ENCODE measurements around the gene ZKSCAN8. TPM values are rescaled to one million over a fixed set of nuclear protein-coding genes. Genes with fewer than 3 reads are reported as not detected.

ZKSCAN8 gene
- total RNA-seq, 1 donor from 2014 or later: 26.4 TPM

DNA sequence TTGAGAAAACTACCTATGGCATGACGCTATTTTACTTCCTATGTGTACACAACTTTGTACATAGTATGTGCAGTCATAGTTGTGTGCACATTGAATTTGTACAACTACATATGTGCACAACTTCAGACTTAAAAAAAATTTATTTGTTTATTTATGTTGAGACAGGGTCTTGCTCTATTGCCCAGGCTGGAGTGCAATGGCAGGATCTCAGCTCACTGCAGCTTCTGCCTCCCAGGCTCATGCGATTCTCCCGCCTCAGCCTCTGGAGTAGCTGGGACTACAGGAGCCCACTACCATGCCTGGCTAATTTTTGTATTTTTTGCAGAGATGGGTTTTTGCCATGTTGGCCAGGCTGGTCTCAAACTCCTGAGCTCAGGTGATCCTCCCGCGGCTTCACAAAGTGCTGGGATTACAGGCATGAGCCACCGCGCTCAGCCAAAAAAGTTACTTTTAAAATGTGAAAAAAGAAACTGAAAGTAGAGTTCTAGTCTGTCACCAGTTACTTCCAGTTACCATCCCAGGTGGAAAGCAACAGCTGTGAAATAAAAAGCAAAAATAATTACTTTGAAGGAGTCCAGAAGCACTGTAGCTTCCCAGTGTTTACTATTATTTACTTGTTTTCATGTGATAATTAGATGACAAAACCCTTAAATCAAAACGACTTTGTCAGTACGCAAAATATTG is 1.7 kb upstream of the ZKSCAN8 start:
- DNase-seq (ENCODE audit: low read depth): no peak

DNA sequence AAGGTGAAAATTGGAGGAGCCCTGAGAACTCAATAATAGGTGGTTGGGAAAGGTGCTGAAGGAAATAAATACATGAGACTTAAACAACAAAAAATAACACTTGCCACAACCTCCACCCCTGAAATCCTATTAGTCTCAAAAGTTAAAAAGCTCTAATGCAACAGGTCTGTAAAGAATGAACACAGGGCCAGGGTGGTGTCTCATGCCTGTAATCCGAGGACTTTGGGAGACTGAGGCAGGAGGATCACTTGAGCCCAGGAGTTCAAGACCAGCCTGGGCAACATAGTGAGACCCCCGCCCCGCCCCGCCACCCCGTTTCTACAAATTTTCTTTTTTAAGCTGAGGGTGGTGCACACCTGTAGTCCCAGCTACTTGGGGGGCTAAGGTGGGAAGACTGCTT is 1.1 kb upstream of the ZKSCAN8 start:
- no peak for DNase-seq (ENCODE audit: low read depth)

DNA sequence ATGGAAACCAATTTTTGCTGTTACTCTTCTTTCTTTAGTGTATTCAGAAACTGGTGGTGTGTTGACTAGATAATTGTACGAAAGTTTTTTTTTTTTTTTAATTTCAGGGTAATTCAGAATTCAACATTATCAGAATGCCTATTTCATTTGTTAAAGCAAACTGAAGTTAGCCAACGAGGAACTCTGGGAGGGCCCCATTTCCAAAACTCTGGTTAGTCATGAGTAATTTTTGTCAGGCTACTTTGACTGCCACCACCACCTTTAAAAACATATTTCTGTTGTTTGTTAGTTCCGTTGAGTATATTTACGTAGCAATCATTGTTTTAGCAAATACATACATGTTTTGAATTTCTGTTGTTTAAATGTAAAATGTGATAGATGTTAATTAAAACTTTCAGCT is 763 bp downstream of the ZKSCAN8 start:
- peak; percentile 23 for DNase-seq (ENCODE audit: low read depth)

DNA sequence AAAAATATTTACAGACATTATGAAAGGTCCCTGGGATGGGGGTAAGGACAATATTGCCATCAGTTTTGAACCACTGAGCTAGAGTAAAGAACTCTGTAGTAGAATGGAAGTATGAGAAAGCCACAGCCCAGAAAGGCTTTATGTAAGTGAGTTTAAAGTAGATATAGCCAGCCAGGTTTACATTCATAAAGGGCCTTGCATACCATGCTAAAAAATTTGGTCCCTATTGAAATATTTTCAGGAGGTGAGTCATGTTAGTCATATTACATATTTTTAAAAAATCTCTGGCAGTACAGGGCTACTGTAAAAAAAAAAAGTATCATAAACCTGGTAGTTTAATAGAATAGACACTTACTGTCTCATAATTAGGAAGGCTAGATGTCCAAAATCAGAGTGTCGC is 3.5 kb downstream of the ZKSCAN8 start:
- DNase-seq (ENCODE audit: low read depth): no peak

DNA sequence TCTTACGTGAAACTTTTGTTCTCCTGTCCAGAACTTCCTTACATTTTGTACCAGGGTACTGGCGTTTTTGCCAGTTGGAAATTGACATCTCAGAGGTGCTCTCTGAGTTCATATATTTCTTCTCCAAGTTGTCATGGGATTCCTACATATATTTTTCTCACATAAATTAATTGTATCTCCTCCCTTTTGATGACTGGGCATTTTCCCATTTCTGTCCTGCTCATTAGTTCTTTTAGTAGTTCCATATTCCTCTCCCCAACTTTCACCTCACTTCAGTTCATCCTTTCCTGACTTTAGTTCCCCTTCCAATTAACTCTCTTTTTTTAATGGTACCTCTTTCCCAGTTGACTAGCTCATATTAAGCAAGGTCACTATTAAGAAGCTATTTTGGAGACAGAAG is 10.8 kb downstream of the ZKSCAN8 start:
- no peak for DNase-seq (ENCODE audit: low read depth)

DNA sequence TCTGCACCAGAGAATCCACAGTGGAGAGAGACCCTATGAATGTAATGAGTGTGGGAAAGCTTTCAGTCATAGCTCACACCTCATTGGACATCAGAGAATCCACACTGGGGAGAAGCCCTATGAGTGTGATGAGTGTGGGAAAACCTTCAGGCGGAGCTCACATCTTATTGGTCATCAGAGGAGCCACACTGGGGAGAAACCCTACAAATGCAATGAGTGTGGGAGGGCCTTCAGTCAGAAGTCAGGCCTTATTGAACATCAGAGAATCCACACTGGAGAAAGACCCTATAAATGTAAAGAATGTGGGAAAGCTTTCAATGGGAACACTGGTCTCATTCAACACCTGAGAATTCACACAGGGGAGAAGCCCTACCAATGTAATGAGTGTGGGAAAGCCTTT is 11.9 kb downstream of the ZKSCAN8 start:
- no peak for DNase-seq (ENCODE audit: low read depth)

DNA sequence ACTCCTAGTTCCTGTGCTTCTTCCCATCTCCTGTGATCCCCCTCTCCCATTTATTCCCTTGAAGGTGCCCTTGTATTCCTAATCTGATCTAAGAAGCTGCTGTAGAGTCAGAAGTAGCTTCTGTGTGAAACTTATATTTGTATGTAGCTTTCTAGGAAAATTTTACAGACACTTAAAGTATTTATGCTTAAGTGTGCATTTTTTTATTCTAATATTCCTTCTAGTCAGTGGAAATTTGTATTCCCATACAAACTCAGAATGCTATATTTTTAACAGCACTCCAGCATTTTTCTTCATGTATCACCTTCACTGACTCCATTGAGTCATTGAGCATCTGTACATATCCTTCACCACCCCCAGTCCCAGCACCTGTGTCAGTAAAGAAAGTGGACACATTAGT is 12.7 kb downstream of the ZKSCAN8 start:
- no peak for DNase-seq (ENCODE audit: low read depth)

DNA sequence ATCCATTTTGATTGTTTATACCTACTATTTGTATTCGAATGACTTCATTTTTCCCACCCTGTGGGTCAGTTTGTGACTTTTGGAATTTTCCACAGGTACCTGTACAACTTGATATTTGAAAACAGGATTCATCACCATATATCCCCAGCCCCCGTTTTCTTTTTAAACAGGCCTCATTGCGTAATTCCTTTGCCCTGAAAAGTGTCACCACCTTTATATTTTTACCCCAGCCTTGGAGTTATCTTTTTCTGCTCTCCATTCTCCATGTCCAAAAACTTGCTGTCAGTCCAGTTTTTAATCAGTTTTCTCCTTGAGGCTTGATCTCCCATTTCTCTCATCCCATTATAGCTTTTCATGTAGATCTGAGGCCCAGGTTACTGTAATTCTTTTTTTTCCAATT is 16.6 kb downstream of the ZKSCAN8 start:
- no peak for DNase-seq (ENCODE audit: low read depth)

DNA sequence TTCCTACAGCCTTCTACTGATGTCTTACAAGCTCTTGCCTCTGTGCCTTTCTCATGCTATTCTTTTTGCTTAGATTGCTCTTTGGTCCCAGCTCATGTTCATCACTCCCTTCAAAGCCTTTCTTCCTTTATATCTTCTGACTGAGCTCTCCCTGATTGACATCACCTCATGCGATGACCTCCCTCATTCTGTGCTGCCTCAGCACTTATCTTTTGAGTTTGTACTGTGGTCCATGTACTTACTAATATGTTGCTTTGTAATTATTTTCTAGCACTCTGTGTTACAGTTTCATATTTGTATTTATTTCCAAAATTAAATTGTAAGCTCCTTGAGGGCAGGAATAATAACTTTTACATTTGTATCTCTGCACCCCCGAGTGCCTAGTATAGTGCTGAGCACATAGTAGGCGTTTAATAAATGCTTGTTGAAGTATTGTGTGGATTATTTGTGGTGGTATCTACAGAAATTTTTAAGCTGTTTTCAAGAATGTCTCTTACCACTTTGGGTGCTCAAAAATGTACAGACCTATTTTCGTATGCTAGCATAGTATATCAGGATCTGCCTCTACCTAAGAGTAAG is 17.4 kb downstream of the ZKSCAN8 start:
- no peak for DNase-seq (ENCODE audit: low read depth)

DNA sequence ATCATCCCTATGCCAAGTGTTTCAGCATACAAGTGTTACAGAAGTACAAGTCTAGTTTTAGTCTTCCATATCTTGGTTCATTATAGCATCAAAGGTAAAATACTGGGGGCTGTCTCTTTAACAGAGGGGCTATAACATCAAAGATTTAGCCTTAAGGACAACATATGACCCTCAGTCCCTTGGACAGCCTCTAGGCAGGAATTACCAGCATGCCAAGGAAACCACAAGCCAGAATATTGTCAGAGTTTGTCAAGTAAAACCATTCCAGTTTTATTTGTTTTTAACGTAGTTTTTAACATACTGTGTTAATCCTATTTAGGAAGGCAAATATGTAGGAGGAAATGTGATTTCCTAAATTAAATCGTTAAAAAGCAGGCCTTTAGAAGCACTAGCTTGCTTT is 18.6 kb downstream of the ZKSCAN8 start:
- DNase-seq (ENCODE audit: low read depth): no peak

DNA sequence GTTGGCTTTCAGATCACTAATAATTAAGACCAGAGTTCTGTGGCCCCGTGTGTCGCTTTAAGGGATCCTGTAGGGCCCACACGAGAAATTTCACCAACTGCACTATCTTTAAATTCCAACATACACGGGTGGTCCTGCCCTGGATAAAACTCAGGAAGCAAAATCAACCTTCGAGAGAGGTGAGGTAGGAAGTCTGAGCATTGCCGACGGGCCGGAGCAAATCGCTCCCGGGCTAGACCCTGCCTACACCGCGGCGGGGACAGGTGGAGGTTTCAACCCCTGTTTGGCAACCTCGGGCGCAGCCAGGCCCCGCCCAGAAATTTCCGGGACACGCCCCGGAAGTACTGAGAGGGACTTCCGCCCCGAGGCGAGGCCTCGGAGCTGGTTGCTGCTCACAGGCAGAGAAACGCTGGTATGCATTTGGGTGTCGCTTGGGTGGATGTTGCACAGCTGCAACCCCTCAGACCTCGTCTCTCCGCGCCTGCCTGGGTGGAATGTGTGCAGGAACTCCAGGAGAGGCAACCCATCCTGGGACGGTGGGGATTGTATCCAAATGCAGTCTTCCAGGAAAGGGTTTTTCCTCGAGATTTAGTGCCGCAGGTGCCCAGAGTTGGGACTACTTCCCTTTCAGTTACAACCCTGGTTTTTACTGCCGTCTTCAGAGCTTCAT is 19.9 kb downstream of the ZKSCAN8 start:
- DNase-seq (ENCODE audit: low read depth): peak; percentile 47

DNA sequence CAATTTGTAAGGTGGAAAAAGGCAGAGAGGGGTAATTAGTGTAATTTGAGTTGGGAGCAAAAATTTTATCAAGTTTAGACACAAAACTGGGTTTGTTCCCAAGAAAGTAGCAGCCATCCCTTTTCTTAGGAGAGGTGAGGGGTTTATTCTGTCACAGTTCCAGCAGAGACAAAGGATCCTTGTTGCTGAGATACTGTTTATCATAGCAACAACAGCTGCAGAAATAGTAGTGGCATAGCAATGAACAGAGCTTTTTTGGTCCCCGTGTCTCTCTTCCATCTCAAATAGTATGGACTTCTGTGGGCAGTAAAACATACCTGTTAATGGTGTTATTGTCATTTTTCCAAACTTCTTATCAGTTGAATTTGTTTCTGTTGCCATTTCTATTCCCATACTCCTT is 23.9 kb downstream of the ZKSCAN8 start:
- peak; percentile 48 for DNase-seq (ENCODE audit: low read depth)

DNA sequence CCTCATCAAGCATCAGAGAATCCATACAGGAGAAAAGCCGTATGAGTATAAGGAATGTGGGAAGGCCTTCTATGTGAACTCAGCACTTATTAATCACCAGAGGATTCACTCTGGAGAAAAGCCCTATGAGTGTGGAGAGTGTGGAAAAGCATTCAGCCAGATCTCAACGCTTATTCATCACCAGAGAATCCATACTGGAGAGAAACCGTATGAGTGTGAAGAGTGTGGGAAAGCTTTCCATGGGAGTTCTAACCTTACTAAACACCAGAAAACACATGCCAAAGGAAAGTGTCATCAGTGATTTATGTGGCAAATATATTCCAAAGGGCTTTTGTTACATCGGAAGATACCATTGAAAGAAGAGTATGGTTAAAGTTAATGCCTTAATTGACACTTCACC is 25.4 kb downstream of the ZKSCAN8 start:
- DNase-seq (ENCODE audit: low read depth): peak; percentile 15

DNA sequence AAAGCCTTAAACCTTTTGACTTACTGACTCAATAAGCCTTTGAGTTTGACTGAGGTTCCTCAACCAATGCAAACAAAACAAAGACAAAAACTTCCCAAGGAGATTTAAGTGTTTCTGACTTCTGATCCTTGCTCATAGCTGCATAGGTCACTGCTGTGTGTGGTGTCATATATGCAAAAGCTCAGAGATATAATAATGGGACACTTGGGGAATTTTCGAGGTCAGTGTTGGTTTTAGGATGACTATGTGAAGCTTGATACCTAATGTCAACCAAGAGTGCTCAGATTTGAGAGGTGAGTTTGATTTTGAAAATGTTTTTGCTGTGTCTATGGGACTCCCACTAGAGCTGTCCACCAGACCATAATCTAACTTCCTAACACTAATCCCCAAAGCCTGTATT is 26.2 kb downstream of the ZKSCAN8 start:
- no peak for DNase-seq (ENCODE audit: low read depth)

DNA sequence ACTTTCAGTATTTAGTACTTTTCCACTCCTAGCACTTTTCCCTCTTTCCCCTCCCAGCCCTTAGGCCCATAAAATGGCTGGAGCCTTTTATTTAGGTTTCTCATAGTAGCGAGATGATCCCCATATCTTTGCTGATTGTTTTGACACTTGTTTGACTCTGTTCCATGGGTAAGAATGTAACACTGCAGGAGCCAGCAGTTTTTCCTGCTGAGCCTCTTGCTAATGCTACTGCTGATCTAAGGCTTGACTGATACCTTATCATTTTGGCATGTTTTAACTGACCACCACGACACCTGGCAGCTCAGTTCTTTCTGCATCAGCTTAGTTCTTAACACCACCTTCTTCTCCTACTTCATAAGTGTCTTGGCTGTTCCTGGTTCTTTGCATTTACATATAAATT is 29.6 kb downstream of the ZKSCAN8 start:
- no peak for DNase-seq (ENCODE audit: low read depth)

DNA sequence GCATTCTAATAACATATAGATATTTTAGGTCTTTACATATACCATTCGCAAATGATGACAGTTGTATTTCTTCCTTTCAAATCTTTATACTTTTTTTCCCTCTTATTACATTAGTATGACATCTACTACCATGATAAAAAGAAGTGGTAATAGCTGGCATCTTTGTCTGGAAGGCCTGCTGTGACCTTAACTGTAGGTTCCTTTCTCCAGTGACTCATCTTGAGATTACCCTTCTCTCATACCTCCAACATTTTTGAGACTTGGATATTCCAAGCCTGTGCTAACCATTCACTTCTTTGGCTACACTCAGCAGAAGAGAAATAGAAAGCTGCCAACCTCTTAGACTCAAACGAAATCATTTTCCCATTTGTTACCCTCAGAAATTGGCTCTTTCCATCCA is 30.3 kb downstream of the ZKSCAN8 start:
- DNase-seq (ENCODE audit: low read depth): no peak

DNA sequence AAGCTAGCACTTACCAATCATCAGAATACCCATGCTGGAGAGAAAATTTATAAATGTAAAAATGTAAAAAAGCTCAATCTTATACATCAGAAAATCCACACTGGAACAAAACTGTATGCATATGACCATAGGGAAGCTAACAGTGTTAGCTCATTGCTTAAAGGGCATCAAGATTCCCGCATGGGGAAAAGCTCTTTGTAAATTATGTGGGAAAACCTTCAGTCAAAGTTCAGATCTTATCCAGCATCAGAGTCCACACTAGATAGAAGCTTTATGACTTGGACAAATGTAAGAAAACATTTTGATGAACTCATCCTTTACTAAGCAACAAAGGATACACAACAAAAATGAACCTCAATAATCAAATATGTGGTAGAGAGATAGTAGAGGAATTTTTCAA is 34.7 kb downstream of the ZKSCAN8 start:
- no peak for DNase-seq (ENCODE audit: low read depth)

DNA sequence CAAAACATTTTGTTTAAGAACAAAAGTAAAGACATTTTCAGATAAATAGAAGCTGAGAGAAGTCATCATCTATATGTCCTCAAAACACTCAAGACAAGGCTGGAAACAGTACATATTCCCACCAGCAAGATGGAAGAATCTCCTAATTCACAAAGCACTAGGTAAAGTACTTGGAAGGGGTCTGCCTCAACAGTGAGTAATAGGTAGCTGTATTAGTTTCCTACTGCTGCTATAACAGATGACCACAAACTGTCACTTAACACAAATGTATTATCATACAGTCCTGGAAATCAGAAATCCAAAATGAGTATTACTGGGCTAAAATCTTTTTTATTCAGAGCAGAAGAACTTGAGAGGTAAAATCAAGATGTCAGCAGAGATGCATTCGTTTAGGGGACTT is 40.6 kb downstream of the ZKSCAN8 start:
- DNase-seq (ENCODE audit: low read depth): no peak

DNA sequence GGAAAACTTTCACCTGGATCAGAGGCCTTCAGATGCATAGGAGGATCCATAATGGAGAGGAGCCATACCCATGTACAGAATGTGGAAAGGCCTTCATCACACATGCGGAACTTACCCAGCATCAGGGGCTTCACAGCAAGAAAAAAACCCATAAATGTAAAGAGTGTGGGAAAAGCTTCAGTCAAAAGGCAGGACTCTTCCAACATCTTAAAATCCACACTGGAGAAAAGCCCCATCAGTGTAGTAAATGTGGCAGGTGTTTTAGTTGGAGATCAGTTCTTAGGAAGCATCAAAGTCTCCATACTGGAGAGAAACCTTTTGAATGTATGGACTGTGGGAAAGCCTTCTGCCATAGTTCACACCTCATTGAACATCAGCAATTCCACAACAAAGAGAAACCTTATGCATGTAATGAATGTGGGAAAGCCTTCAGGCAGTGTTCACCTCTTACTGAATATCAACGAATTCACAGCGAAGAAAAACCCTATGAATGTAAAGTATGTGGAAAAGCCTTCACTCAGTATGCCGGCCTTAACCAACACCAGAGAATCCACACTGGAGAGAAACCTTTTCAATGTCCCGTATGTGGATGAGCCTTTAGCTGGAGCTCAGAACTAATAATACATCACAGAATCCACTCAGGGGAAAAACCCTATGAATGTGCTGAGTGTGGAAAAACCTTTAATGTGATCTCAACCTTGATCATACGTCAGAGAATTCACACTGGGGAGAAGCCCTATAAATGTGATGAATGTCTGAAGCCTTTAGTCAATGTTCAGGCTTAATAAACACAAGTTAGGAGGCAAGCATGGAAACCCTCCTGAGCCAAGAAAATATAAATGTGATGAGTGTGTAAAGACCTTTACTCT is 46.7 kb downstream of the ZKSCAN8 start:
- no peak for DNase-seq (ENCODE audit: low read depth)

DNA sequence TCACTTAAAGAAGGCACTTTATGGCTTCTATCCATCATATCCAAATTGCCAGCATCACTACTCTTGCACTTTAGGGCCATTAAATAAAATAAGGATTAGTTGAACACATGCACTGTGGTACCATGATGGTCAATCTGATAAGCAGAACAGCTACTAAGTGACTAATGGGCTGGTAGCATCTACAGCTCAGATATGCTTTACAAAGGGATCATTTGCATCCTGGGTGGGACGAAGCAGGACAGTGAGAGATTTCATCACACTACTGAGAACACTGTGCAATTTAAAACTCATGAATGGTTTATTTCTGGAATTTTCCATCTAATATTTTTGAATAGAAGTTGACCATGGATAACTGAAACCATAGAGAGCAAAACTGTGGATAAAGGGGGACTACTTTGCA is 58.3 kb downstream of the ZKSCAN8 start:
- no peak for DNase-seq (ENCODE audit: low read depth)

DNA sequence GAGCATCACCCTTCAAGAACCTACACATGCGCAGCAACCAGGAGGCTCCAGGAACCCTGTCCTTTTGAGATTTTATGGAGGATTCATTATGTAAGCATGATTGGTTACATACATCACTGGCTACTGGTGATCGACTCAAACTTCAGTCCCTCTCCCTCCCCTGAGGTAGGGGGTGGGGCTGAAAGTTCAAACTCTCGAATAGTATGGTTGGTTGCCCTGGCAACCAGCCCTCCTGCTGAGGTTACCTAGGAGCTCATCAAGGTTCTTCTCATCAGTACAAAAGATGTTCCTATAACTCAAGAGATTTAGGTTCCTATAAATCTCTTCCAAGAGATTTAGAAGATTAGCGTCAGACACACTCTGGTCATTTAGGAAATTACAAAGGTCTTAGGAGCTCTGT is 61.5 kb downstream of the ZKSCAN8 start:
- DNase-seq (ENCODE audit: low read depth): no peak

DNA sequence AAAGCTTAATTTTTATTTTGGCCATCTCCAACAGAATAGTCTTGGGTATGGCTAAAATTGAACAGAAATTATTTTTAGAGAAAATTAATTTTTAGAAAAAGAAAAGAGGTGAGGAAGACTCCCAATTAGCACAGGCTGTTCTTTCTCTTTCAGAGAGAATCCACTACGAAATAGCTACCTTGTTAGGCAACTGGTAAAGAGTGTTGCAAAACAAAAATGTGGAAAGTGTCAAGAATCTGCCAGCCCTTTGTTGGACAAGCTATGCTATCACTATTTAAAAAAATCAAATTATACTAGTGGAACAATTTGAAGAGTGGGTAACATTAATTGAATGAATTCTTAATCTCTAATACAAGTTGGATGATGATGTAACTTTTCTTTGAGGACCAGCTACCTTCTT is 64.2 kb downstream of the ZKSCAN8 start:
- DNase-seq (ENCODE audit: low read depth): no peak

Data from myocyte (in vitro differentiated cells).